GM23338 (cell line): ENCODE data around the gene SEZ6L.

Experiments
- CTCF ChIP-seq, 2 experiments: fragments of 200-600 bp in 1 of 2; sonication (generic) in 1 of 2; conservative IDR thresholded peaks; 2 replicates each; pipeline versions ENCODE4 v1.5.1 to v1.6.1; 2016 to 2017; ENCODE audit warnings: antibody characterized with exemption in 2 of 2, low read depth in 2 of 2, mild to moderate bottlenecking in 2 of 2, moderate library complexity in 1 of 2
- ETS1 ChIP-seq: IDR thresholded peaks from 2 replicates; pipeline ENCODE4 v1.6.1; 2016; ENCODE audit warnings: antibody characterized with exemption
- ZNF462 ChIP-seq: fragments of 250-450 bp; sonication (Bioruptor Pico); IDR thresholded peaks from 2 replicates; pipeline ENCODE4 v1.5.0; 2020; ENCODE audit warnings: mild to moderate bottlenecking, moderate library complexity

GRCh38 chr22:26414347-26414746 is 245.1 kb downstream of the SEZ6L start:
- TF ChIP-seq CTCF (conservative IDR thresholded peaks at IDR 0.05; ENCODE audit: low read depth in 2 of 2), result no peak
- no peak for TF ChIP-seq ETS1
- TF ChIP-seq ZNF462 (CRISPR knock-in tag), result no peak
